DOHH2 (cell line): ENCODE results near the gene ATP10B.

Experiments used
- CTCF ChIP-seq: fragments of 200-600 bp; sonication (generic); IDR thresholded peaks from one replicate; pipeline ENCODE4 v1.5.1; 2014; ENCODE audit warnings: antibody characterized with exemption, mild to moderate bottlenecking, low read depth, low read length; ENCODE audit not compliant: poor library complexity, severe bottlenecking
- EZH2phosphoT487 ChIP-seq: fragments of 200-600 bp; sonication (generic); IDR thresholded peaks from 2 replicates; pipeline ENCODE4 v1.6.1; 2017; ENCODE audit warnings: borderline replicate concordance, mild to moderate bottlenecking, antibody characterized with exemption, low read length, moderate library complexity, mixed read lengths

- TF ChIP-seq CTCF (no peak), EZH2phosphoT487 (no peak)
These were observed 216.3 kb downstream of the ATP10B start for GRCh38 chr5:160635663-160636062.
